ENCODE results near the gene MPL. TPM values are rescaled to one million over a fixed set of nuclear protein-coding genes. Genes with fewer than 3 reads are reported as not detected.

MPL gene
- total RNA-seq, 1 donor from 2014 or later = not detected

GRCh38 chr1:43306688-43307457 is 30.7 kb upstream of the MPL start:
- no peak for DNase-seq

DNA sequence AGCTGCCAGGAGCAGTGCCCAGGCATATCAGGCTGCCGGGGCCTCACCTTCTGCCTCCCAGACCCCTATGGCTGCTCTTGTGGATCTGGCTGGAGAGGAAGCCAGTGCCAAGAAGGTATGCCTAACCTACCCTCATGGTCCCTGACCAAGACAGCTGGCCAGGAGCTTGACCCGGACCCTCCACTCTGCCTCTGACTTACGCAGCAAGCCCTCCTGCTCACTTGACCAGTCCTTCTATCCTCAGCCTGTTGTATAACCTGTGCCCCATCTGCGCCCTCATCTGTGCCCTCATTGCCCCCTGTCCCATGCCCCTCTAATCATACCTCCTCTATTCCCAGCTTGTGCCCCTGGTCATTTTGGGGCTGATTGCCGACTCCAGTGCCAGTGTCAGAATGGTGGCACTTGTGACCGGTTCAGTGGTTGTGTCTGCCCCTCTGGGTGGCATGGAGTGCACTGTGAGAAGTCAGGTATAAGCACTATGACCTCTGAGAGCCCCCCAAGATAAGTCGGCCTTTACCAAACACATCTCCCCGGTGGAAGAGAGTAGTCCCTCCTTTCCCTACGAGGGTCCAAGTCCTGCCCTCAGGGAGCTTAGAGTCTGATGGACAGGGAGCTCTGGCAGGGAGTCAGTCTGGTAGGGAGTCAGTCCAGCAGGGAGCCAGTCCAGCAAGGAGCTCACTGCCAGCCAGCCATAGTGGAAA is 30.0 kb upstream of the MPL start:
- no peak for DNase-seq

- no peak for DNase-seq
Observed at GRCh38 chr1:43308635-43309404, 28.8 kb upstream of the MPL start.

DNA sequence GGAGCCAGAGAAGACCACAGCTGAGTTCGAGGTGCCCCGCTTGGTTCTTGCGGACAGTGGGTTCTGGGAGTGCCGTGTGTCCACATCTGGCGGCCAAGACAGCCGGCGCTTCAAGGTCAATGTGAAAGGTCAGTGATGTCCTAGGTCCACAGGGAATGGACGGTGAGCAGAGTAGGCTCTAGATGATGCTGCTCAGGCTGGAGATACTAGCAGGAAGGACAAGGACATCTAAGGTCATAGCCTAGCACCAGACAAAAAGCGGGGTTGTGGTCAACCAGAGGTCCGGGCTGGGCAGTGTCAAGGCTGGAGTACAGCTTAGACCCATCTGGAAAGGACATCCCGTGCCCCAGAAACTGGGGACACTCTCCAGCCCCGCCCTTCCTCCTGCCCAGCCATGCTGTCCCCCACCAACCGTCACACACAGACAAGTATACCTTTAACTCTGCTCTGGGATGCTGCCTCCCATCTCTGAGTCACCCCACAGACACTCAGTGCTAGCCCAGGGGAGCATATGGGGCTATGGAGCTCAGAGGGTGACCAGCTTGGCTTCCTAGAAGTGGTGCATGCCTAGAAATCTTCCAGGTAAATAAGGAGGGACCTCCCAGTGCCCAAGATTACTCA is 28.1 kb upstream of the MPL start:
- DNase-seq = no peak

DNA sequence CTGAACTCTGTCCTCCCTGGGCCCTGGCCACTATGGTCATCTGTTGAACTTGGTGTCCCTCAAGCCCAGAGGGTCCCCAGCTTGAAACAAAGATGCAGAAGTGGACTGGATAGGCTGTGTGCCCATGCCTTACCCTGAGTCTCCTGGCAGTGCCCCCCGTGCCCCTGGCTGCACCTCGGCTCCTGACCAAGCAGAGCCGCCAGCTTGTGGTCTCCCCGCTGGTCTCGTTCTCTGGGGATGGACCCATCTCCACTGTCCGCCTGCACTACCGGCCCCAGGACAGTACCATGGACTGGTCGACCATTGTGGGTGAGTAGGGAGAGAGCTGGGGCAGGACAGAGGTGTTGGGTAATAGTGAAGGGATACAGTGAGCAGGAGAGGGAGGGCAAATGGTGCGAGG is 26.1 kb upstream of the MPL start:
- no peak for DNase-seq

DNA sequence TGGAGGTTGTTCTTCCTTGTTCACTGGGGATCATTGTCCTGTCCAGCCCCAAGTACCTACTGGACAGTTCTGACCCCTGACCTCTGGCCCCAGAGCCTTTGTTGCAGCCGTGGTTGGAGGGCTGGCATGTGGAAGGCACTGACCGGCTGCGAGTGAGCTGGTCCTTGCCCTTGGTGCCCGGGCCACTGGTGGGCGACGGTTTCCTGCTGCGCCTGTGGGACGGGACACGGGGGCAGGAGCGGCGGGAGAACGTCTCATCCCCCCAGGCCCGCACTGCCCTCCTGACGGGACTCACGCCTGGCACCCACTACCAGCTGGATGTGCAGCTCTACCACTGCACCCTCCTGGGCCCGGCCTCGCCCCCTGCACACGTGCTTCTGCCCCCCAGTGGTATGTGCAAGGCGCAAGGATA is 25.4 kb upstream of the MPL start:
- DNase-seq = no peak

DNA sequence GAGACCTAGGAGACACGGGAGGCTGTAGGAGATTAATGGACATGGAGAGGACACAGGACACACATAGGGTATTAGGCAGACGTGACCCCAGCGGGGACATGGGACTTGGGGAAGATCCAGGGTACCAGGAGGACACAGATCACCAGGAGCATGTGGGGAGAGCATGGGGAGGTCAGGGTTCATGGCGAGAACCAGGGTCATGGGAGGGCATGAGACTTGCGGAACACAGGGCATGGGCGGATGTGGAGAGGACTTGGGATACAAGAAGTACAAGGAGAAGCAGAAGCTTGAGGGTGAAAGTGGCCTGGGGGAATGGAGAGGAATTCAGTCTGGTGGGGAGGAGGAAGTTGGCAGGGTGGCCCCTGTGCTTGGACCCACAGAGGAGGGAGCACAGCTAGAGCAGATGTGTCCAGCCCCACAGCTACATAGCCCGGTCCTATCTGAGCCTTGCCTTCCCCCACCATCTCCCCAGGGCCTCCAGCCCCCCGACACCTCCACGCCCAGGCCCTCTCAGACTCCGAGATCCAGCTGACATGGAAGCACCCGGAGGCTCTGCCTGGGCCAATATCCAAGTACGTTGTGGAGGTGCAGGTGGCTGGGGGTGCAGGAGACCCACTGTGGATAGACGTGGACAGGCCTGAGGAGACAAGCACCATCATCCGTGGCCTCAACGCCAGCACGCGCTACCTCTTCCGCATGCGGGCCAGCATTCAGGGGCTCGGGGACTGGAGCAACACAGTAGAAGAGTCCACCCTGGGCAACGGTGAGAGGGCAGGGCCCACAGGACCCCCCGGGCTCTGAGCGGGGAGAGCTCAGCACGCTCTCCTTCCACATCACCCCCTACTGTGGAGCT is 24.7 kb upstream of the MPL start:
- DNase-seq = no peak

GRCh38 chr1:43313771-43314170 is 23.8 kb upstream of the MPL start:
- DNase-seq = no peak

- no peak for DNase-seq
Observed at GRCh38 chr1:43314233-43314632, 23.4 kb upstream of the MPL start.

GRCh38 chr1:43315481-43315880 is 22.1 kb upstream of the MPL start:
- peak; percentile 21 for DNase-seq

GRCh38 chr1:43315963-43316737 is 21.5 kb upstream of the MPL start:
- DNase-seq = no peak

DNA sequence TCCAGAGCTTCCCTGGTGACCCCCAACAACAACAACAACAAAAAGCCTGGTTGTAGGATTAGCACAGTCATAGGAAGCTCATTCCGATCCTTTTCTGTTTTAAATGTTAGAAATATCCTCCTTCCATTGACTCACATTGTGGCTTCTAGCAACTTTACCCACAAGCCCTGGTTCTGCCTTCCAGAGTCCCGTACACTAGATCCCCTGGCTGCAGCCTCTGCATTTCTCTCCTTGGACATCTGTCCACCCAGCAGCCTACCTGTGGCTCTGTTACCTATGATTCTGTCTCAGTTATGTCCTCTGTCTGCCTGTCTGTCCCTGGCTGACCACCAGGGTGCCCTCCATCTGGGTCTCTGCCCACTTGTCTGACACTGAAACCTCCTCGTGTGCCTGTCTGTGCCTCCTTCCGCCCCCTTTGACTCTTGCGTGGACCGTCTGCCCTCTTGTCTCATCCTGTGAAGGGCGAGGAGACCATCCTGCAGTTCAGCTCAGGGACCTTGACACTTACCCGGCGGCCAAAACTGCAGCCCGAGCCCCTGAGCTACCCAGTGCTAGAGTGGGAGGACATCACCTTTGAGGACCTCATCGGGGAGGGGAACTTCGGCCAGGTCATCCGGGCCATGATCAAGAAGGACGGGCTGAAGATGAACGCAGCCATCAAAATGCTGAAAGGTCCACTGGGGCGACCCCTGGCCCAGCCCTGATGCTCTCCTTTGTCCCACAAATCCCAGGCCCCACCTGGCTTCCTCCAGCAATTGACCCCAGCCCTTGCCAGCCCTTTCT is 20.7 kb upstream of the MPL start:
- no peak for DNase-seq

GRCh38 chr1:43317817-43318471 is 19.7 kb upstream of the MPL start:
- DNase-seq = peak; percentile 56

DNA sequence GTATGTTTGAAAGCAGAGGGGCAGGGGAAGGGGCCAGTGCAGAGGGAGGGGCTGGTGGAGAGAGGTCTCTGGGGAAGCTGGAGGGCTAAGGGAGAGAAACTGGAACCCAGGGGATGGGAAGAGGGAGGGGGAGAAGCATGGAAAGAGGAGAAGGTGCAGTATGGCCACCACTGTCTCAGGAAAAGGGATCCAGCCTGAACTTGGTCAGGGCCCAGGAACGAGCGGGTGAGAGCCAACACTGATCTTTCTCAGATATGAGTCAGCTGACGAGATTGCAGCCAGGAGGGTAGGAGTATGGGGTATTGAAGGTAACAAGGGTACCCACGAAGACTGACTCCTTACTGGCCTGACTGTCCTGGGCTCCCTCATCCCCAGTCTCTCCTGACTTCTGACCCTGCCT is 18.8 kb upstream of the MPL start:
- no peak for DNase-seq

DNA sequence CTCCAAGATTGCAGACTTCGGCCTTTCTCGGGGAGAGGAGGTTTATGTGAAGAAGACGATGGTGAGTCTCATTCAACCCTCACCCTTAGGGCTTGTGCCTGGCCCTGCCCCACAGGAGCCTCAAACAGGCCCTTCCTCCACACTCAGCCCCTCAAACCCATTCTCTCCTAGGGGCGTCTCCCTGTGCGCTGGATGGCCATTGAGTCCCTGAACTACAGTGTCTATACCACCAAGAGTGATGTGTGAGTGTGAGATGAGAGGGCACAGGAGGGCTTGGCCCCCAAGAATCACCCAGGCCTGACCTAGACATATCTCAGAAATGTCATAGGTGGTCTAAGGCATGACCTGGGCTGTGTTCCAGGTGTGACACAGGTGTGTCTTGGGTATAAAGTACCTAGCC is 18.3 kb upstream of the MPL start:
- no peak for DNase-seq

DNA sequence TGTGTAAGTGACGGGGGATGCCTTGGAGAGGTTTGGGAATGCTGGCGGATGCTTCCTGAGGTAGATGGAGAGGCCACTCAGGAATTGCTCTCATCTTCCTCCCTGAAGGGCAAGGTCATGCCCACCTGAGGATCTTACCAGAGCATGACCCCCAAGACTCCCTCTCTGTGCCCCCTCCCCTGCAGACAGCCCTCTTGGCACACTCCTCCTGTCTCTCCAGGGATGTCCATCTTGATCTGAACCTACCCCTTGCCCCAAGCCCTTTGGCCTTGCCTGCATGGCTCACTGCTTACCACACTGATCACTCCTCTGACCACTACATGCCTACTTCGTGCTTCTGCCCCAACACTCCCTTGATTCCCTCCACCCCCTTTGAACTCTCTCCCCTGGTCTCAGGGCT is 17.9 kb upstream of the MPL start:
- no peak for DNase-seq

GRCh38 chr1:43321331-43321891 is 16.2 kb upstream of the MPL start:
- DNase-seq = no peak

GRCh38 chr1:43322506-43322905 is 15.1 kb upstream of the MPL start:
- no peak for DNase-seq

GRCh38 chr1:43324810-43325209 is 12.8 kb upstream of the MPL start:
- DNase-seq = no peak
